OCI-LY7 (cell line): ENCODE measurements around the gene SMYD3. TPM values are rescaled to one million over a fixed set of nuclear protein-coding genes. Genes with fewer than 3 reads are reported as not detected.

ENCODE experiments used
- BruUV-seq: library from RNA; stranded (reverse); fragments of 400-500 nt; replicated peaks from 2 replicates; lab custom pipeline; 2021; lab: Mats Ljungman, UMichigan
- CTCF ChIA-PET: fragments of 300-600 bp; sonication (Branson Sonifier 250); formaldehyde crosslinking; loops from one replicate; lab custom pipeline; 2022; ENCODE audit warnings: antibody characterized with exemption; ENCODE audit not compliant: unreplicated experiment; lab: Charles Lee
- POLR2A ChIA-PET: fragments of 300-600 bp; sonication (Branson Sonifier 250); formaldehyde crosslinking; loops from one replicate; lab custom pipeline; 2022; ENCODE audit warnings: antibody characterized with exemption; lab: Charles Lee
- DNase-seq: peaks from one replicate; pipeline ENCODE4 v3.0.0-alpha.2; 2015; ENCODE audit warnings: low spot score
- H2AFZ ChIP-seq: fragments of 200-600 bp; sonication (generic), shearing (Covaris generic); 2 replicates; pipeline ENCODE4 v1.6.1; 2014; ENCODE audit warnings: mild to moderate bottlenecking, antibody characterized with exemption, low read length, moderate library complexity
- H3K27ac ChIP-seq: fragments of 200-600 bp; sonication (generic); 2 replicates; pipeline ENCODE4 v1.5.1; 2014; ENCODE audit warnings: mixed run types, low read depth, mild to moderate bottlenecking, moderate library complexity, low read length, inconsistent platforms; ENCODE audit not compliant: poor library complexity, severe bottlenecking
- H3K36me3 ChIP-seq: fragments of 200-600 bp; sonication (generic); 2 replicates; pipeline ENCODE4 v1.6.1; 2014; ENCODE audit warnings: mild to moderate bottlenecking, antibody characterized with exemption, low read length, moderate library complexity, mixed read lengths; ENCODE audit not compliant: insufficient read depth
- H3K4me1 ChIP-seq: fragments of 200-600 bp; sonication (generic); 2 replicates; pipeline ENCODE4 v1.5.1; 2014; ENCODE audit warnings: mild to moderate bottlenecking, low read length; ENCODE audit not compliant: insufficient read depth, poor library complexity, severe bottlenecking
- H3K4me2 ChIP-seq: fragments of 200-600 bp; sonication (generic); 2 replicates; pipeline ENCODE4 v1.6.1; 2014; ENCODE audit warnings: mild to moderate bottlenecking, low read length
- H3K4me3 ChIP-seq: fragments of 200-600 bp; sonication (generic); 2 replicates; pipeline ENCODE4 v1.5.1; 2014; ENCODE audit warnings: mild to moderate bottlenecking, low read depth, low read length; ENCODE audit not compliant: poor library complexity, severe bottlenecking
- H3K79me2 ChIP-seq: fragments of 200-600 bp; sonication (generic); 2 replicates; pipeline ENCODE4 v1.6.1; 2016; ENCODE audit warnings: low read depth, mild to moderate bottlenecking, low read length, moderate library complexity, mixed read lengths; ENCODE audit not compliant: insufficient read depth
- H3K9me2 ChIP-seq: fragments of 200-600 bp; sonication (generic); 2 replicates; pipeline ENCODE4 v1.6.1; 2016; ENCODE audit warnings: mild to moderate bottlenecking, low read length, mixed read lengths; ENCODE audit not compliant: insufficient read depth
- H3K9me3 ChIP-seq: fragments of 200-600 bp; sonication (generic); 2 replicates; pipeline ENCODE4 v1.6.1; 2014; ENCODE audit warnings: mild to moderate bottlenecking, mixed run types, low read length, mixed read lengths
- H4K20me1 ChIP-seq: fragments of 200-600 bp; sonication (generic); 2 replicates; pipeline ENCODE4 v1.6.1; 2014; ENCODE audit warnings: mild to moderate bottlenecking, antibody characterized with exemption, low read length, moderate library complexity, mixed read lengths; ENCODE audit not compliant: insufficient read depth
- EZH2phosphoT487 ChIP-seq: fragments of 200-600 bp; sonication (generic); IDR thresholded peaks from 2 replicates; pipeline ENCODE4 v1.6.1; 2018; ENCODE audit warnings: low read depth, borderline replicate concordance, mild to moderate bottlenecking, mixed run types, antibody characterized with exemption, low read length, moderate library complexity, mixed read lengths
- intact Hi-C: fragments of 100-400 bp; cut with micrococcal nuclease; formaldehyde crosslinking; loops from one replicate; pipeline ENCODE4 v1.10.0; 2022; ENCODE audit not compliant: unreplicated experiment
- total RNA-seq, 2 experiments: library from RNA; depleted of rRNA in 1 of 2; stranded (reverse); fragments of >200 nt in 1 of 2; shearing (Covaris generic) in 1 of 2; gene quantifications; 2 replicates each; pipeline ENCODE4 v1.2.3, GENCODE V29; 2014 to 2022
- TF ChIP-seq, protein P1 (sequence below): fragments of 200-600 bp; sonication (generic); conservative IDR thresholded peaks from 2 replicates; pipeline ENCODE4 v1.5.1; 2014; ENCODE audit warnings: mild to moderate bottlenecking, antibody characterized with exemption, low read length, moderate library complexity, mixed read lengths

The SMYD3 gene
- total RNA-seq, 2 experiments from 2014 or later, result 28.9 to 34.5 TPM

DNA sequence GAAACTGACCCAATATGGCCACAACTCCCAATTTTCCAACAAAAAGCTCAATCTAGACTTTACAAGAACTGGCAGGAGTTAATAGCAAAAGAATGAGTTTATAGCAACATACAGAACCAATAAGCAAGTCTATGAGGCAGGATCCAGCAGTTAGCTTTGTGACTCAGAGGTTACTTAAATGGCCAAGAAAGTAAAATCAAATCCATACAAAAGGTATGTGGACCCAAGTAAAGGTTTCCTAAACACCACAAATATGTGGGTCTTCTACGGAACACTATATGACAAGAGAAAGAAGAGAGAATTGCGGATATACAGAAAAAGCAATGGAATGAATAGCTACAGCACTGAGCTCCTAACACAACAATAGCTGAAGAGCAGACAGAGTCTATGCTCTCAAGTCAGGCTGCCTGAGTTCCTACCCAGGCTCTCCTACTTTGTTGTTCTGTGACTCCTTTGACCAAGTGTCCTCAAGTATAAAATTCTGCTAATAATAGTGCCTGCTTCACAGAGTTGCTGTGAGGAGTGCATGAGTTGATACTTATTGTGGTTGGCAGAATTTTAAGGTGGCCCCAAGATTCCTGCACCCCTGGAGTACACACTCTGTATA lies 204.3 kb downstream of the SMYD3 start:
- TF ChIP-seq EZH2phosphoT487, result no peak
- TF ChIP-seq, protein P1, sequence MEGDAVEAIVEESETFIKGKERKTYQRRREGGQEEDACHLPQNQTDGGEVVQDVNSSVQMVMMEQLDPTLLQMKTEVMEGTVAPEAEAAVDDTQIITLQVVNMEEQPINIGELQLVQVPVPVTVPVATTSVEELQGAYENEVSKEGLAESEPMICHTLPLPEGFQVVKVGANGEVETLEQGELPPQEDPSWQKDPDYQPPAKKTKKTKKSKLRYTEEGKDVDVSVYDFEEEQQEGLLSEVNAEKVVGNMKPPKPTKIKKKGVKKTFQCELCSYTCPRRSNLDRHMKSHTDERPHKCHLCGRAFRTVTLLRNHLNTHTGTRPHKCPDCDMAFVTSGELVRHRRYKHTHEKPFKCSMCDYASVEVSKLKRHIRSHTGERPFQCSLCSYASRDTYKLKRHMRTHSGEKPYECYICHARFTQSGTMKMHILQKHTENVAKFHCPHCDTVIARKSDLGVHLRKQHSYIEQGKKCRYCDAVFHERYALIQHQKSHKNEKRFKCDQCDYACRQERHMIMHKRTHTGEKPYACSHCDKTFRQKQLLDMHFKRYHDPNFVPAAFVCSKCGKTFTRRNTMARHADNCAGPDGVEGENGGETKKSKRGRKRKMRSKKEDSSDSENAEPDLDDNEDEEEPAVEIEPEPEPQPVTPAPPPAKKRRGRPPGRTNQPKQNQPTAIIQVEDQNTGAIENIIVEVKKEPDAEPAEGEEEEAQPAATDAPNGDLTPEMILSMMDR, result no peak
- Histone ChIP-seq H3K36me3 (no peaks in the 10 kb centered on the region), H4K20me1 (no peaks in the 10 kb centered on the region), H3K4me3 (no peak overlapping the region), H3K9me3 (no peaks in the 10 kb centered on the region), H3K4me2 (no peak overlapping the region), H3K27ac (no peak overlapping the region), H2AFZ (no peak overlapping the region), H3K79me2 (no peaks in the 10 kb centered on the region), H3K9me2 (no peaks in the 10 kb centered on the region), H3K4me1 (no peaks in the 10 kb centered on the region)
- ChIA-PET POLR2A (interaction anchor here (1.1 kb wide), 1 partner anchor 9 kb away, joined by 4 read pairs; no protein-coding TSS in a partner anchor), CTCF (no interaction called here)
- DNase-seq, result no peak
- BruUV-seq, result no TSS peak
- intact Hi-C loops, result no loop called here

DNA sequence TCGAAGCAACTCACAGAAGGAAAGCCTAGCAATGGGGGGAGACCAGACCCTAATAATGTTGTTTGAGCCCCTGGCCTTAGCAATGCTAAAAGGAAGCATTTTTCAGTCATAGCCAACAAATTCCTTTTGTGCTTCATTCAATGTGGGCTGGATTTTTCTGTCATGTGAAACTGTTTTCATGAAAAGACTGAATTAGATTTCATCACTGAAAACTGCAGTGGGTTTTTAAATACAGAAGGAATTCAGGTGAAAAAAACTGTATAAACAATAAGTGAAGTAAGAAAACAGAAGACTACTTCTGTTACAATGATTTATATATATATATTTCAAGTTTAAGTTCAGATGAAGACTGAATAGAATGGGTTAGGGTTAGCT lies 204.8 kb downstream of the SMYD3 start:
- H3K36me3 ChIP-seq, result no peaks in the 10 kb centered on the region
- H4K20me1 ChIP-seq, result no peaks in the 10 kb centered on the region
- intact Hi-C loops, result no loop called here
- no peaks in the 10 kb centered on the region for H3K4me1 ChIP-seq
- BruUV-seq, result no TSS peak
- POLR2A ChIA-PET, result no interaction called here
- no peak overlapping the region for H3K4me3 ChIP-seq
- CTCF ChIA-PET, result no interaction called here
- no peak for DNase-seq
- no peaks in the 10 kb centered on the region for H3K9me2 ChIP-seq
- H3K79me2 ChIP-seq, result no peaks in the 10 kb centered on the region
- no peaks in the 10 kb centered on the region for H3K9me3 ChIP-seq
- H2AFZ ChIP-seq, result no peak overlapping the region
- no peak overlapping the region for H3K27ac ChIP-seq
- no peak overlapping the region for H3K4me2 ChIP-seq
- TF ChIP-seq EZH2phosphoT487, result no peak
- TF ChIP-seq, protein P1, result no peak

DNA sequence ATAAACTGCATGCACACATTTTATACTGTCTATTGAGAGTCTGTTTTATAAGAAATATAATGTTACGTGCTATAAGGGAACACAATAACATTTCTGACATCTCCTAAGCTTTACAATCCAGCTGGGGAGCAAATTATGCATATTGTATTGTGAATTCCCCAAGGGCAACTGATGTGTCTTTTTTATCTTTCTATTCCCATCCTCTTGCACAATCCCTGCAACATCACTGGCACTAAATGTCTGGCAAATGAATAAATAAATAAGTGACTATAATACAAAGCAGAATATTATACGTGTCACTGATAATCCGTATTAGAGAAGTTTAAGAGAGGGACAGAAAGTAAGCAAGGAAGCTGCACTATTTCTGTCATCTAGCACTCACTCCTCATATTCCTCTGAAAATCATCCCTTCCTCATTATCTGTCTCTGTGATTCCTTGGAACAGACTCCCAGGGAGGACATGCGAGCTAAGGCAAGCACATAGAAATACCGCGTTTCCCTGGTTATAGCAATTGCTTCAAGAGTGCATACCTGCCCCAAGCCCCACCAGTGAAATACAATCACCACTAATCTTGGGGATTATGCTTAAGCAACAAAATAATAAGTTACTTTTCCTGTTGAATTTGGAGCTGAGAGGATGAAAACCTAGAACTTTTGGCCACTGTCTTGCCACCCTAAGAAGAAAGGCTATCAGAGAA lies 205.4 kb downstream of the SMYD3 start:
- H3K9me3 ChIP-seq, result no peaks in the 10 kb centered on the region
- H3K36me3 ChIP-seq, result no peaks in the 10 kb centered on the region
- no peak overlapping the region for H2AFZ ChIP-seq
- ChIA-PET CTCF (no interaction called here), POLR2A (no interaction called here)
- no peak overlapping the region for H3K27ac ChIP-seq
- TF ChIP-seq EZH2phosphoT487, result no peak
- TF ChIP-seq, protein P1, result no peak
- intact Hi-C loops, result no loop called here
- no peaks in the 10 kb centered on the region for H3K9me2 ChIP-seq
- no peaks in the 10 kb centered on the region for H4K20me1 ChIP-seq
- BruUV-seq, result no TSS peak
- H3K4me3 ChIP-seq, result no peak overlapping the region
- DNase-seq, result no peak
- no peaks in the 10 kb centered on the region for H3K4me1 ChIP-seq
- H3K79me2 ChIP-seq, result no peaks in the 10 kb centered on the region
- H3K4me2 ChIP-seq, result no peak overlapping the region
